HG03457 (cell line): ENCODE data around the gene BNC2.

ENCODE experiments used
- ATAC-seq: cut with Tn5 transposase; IDR thresholded peaks from one replicate; pipeline ENCODE4 v1.9.1; 2021; ENCODE audit warnings: moderate number of reproducible peaks; ENCODE audit not compliant: unreplicated experiment

Gene BNC2

GRCh38 chr9:16869882-16870595 is 431 bp downstream of the BNC2 start:
- ATAC-seq, result no peak

- no peak for ATAC-seq
Observed at GRCh38 chr9:16869131-16869881, 1.2 kb downstream of the BNC2 start.

- ATAC-seq, result no peak
Observed at GRCh38 chr9:16868701-16869100, 1.8 kb downstream of the BNC2 start.

- ATAC-seq, result no peak
Observed at GRCh38 chr9:16867576-16868311, 2.7 kb downstream of the BNC2 start.

GRCh38 chr9:16866587-16866986 is 3.9 kb downstream of the BNC2 start:
- no peak for ATAC-seq

- ATAC-seq, result no peak
Observed at GRCh38 chr9:16864649-16865434, 5.6 kb downstream of the BNC2 start.

- ATAC-seq, result no peak
Observed at GRCh38 chr9:16848179-16848578, 22.3 kb downstream of the BNC2 start.

GRCh38 chr9:16846986-16847385 is 23.5 kb downstream of the BNC2 start:
- ATAC-seq, result no peak

- no peak for ATAC-seq
Observed at GRCh38 chr9:16846367-16846766, 24.1 kb downstream of the BNC2 start.

- ATAC-seq, result no peak
Observed at GRCh38 chr9:16834817-16835216, 35.7 kb downstream of the BNC2 start.

- ATAC-seq, result no peak
Observed at GRCh38 chr9:16833296-16833835, 37.1 kb downstream of the BNC2 start.

- no peak for ATAC-seq
Observed at GRCh38 chr9:16832101-16832500, 38.4 kb downstream of the BNC2 start.

GRCh38 chr9:16830806-16831205 is 39.7 kb downstream of the BNC2 start:
- no peak for ATAC-seq

GRCh38 chr9:16828340-16829281 is 41.9 kb downstream of the BNC2 start:
- no peak for ATAC-seq

- ATAC-seq, result no peak
Observed at GRCh38 chr9:16825971-16826625, 44.4 kb downstream of the BNC2 start.

GRCh38 chr9:16825331-16825725 is 45.1 kb downstream of the BNC2 start:
- ATAC-seq, result no peak

GRCh38 chr9:16824545-16825330 is 45.7 kb downstream of the BNC2 start:
- no peak for ATAC-seq

- ATAC-seq, result no peak
Observed at GRCh38 chr9:16823906-16824305, 46.6 kb downstream of the BNC2 start.
